GM18526 (cell line): ENCODE measurements around the gene KCNC1.

Experiments
- POLR2A ChIP-seq: IDR thresholded peaks from 3 replicates; pipeline ENCODE4 v1.6.1; 2011; ENCODE audit not compliant: insufficient read length; ENCODE audit errors: extremely low read depth

The KCNC1 gene

GRCh38 chr11:17778352-17778751, 43.8 kb downstream of the KCNC1 start:
- TF ChIP-seq POLR2A, result no peak

GRCh38 chr11:17778956-17779860, 44.6 kb downstream of the KCNC1 start:
- no peak for TF ChIP-seq POLR2A

- no peak for TF ChIP-seq POLR2A
Measured at GRCh38 chr11:17779861-17780594, 45.4 kb downstream of the KCNC1 start.

GRCh38 chr11:17780668-17781067, 46.1 kb downstream of the KCNC1 start:
- TF ChIP-seq POLR2A, result no peak

GRCh38 chr11:17781221-17781620, 46.6 kb downstream of the KCNC1 start:
- no peak for TF ChIP-seq POLR2A

GRCh38 chr11:17781626-17782025, 47.0 kb downstream of the KCNC1 start:
- no peak for TF ChIP-seq POLR2A

GRCh38 chr11:17782145-17782544, 47.6 kb downstream of the KCNC1 start:
- TF ChIP-seq POLR2A, result no peak

- TF ChIP-seq POLR2A, result no peak
Measured at GRCh38 chr11:17782603-17783337, 48.2 kb downstream of the KCNC1 start.

- no peak for TF ChIP-seq POLR2A
Measured at GRCh38 chr11:17783878-17784277, 49.3 kb downstream of the KCNC1 start.

- no peak for TF ChIP-seq POLR2A
Measured at GRCh38 chr11:17786824-17787525, 52.4 kb downstream of the KCNC1 start.

GRCh38 chr11:17788084-17788483, 53.5 kb downstream of the KCNC1 start:
- TF ChIP-seq POLR2A, result no peak

- TF ChIP-seq POLR2A, result no peak
Measured at GRCh38 chr11:17790453-17790852, 55.9 kb downstream of the KCNC1 start.

- no peak for TF ChIP-seq POLR2A
Measured at GRCh38 chr11:17791144-17791543, 56.6 kb downstream of the KCNC1 start.

- TF ChIP-seq POLR2A, result no peak
Measured at GRCh38 chr11:17792161-17792560, 57.6 kb downstream of the KCNC1 start.

- TF ChIP-seq POLR2A, result no peak
Measured at GRCh38 chr11:17793642-17794170, 59.1 kb downstream of the KCNC1 start.
